Measurements from ENCODE around the gene TBC1D9.

GRCh38 chr4:140688711-140689598 lies 67.2 kb downstream of the TBC1D9 start:
- TF ChIP-seq EZH2 (optimal IDR thresholded peaks at IDR 0.05; ENCODE audit: low read depth, low read length) (no peak), CTCF (IDR thresholded peaks at IDR 0.05; ENCODE audit: low read length) (no peak), EZH2phosphoT487 (IDR thresholded peaks at IDR 0.05; ENCODE audit: low read length) (no peak)

Data from MM.1S (cell line).